Gastroesophageal sphincter (tissue), 3 donors: ENCODE measurements around the gene AXDND1.

Source experiments
- POLR2A ChIP-seq, 2 donors: fragments of 450-650 bp; IDR thresholded peaks; one replicate each; pipeline ENCODE4 v1.6.1; 2017; ENCODE audit warnings: antibody characterized with exemption in 2 of 2, mild to moderate bottlenecking in 2 of 2, moderate library complexity in 1 of 2
- TF ChIP-seq, protein P1 (sequence below), 4 experiments: fragments of 200-600 bp in 2 of 4; fragments of 450-650 bp in 2 of 4; sonication (generic) in 1 of 4; IDR thresholded peaks; one replicate each; pipeline ENCODE4 v1.5.1; 2017 to 2019; ENCODE audit warnings: antibody characterized with exemption in 4 of 4, mild to moderate bottlenecking in 2 of 4, moderate library complexity in 2 of 4

DNA sequence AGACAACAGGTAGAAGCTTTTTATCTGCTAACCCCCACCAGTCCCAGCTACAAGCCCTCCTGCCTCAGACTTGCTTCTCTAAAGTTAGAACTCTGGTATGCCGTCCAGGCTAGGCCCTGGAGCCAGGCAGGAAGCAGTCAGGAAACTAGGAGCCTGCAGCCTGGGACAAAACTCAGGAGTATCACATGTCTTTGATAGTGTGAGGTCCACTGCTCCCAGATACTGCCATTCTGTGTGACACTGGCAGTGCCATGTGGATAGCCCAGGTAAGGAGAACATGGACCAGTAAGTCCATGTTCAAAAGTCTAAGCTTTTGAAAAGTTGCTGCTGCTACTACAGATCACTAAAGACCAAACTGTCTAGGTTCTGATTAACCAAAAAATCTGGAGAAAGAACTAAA is 164.6 kb downstream of the AXDND1 start:
- TF ChIP-seq, protein P1, sequence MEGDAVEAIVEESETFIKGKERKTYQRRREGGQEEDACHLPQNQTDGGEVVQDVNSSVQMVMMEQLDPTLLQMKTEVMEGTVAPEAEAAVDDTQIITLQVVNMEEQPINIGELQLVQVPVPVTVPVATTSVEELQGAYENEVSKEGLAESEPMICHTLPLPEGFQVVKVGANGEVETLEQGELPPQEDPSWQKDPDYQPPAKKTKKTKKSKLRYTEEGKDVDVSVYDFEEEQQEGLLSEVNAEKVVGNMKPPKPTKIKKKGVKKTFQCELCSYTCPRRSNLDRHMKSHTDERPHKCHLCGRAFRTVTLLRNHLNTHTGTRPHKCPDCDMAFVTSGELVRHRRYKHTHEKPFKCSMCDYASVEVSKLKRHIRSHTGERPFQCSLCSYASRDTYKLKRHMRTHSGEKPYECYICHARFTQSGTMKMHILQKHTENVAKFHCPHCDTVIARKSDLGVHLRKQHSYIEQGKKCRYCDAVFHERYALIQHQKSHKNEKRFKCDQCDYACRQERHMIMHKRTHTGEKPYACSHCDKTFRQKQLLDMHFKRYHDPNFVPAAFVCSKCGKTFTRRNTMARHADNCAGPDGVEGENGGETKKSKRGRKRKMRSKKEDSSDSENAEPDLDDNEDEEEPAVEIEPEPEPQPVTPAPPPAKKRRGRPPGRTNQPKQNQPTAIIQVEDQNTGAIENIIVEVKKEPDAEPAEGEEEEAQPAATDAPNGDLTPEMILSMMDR (IDR thresholded peaks at IDR 0.05) = no peak
- TF ChIP-seq POLR2A (IDR thresholded peaks at IDR 0.05) = no peak
